ENCODE data around the gene SENP5.

The SENP5 gene

GRCh38 chr3:196889844-196890708, 22.4 kb downstream of the SENP5 start:
- H3K36me3 ChIP-seq (ENCODE audit: insufficient read depth, low read length): peaks cover 16% of the 10 kb centered on the region
- H3K4me3 ChIP-seq (ENCODE audit: low read depth in 1 of 2, low read length in 2 of 2): no peak overlapping the region
- no peaks in the 10 kb centered on the region for H3K9me3 ChIP-seq (ENCODE audit: low read length)
- no peaks in the 10 kb centered on the region for H3K27me3 ChIP-seq (ENCODE audit: control insufficient read depth in 1 of 2, insufficient read depth in 2 of 2, low read length in 2 of 2)
- no peaks in the 10 kb centered on the region for H3K4me1 ChIP-seq (ENCODE audit: insufficient read depth, low read length)
- no peak overlapping the region for H3K27ac ChIP-seq (ENCODE audit: low read depth, low read length)
- H3K9ac ChIP-seq (ENCODE audit: low read length): no peak overlapping the region

- H3K4me1 ChIP-seq (ENCODE audit: insufficient read depth, low read length): no peaks in the 10 kb centered on the region
- no peaks in the 10 kb centered on the region for H3K27me3 ChIP-seq (ENCODE audit: control insufficient read depth in 1 of 2, insufficient read depth in 2 of 2, low read length in 2 of 2)
- no peak overlapping the region for H3K27ac ChIP-seq (ENCODE audit: low read depth, low read length)
- no peaks in the 10 kb centered on the region for H3K9me3 ChIP-seq (ENCODE audit: low read length)
- no peak overlapping the region for H3K9ac ChIP-seq (ENCODE audit: low read length)
- H3K36me3 ChIP-seq (ENCODE audit: insufficient read depth, low read length): peaks cover 2% of the 10 kb centered on the region
- no peak overlapping the region for H3K4me3 ChIP-seq (ENCODE audit: low read depth in 1 of 2, low read length in 2 of 2)
Measured at GRCh38 chr3:196894557-196895295, 27.0 kb downstream of the SENP5 start.

DNA sequence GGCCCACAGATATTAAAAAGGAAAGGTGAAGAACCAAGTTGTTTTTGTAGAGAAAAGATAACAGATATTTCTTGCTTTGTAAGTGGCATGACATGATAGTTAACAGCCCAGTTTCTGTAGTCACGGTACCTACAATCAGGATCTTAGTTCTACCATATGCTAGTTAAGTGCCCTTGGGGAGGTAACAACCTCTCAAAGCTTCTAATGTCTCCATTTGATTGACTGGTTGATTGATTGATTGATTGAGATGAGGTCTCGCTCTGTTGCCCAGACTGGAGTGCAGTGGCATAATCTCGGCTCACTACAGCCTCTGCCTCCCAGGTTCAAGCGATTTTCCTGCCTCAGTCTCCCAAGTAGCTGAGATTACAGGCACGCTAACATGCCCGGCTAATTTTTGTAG, 28.5 kb downstream of the SENP5 start:
- Histone ChIP-seq H3K9me3 (ENCODE audit: low read length) (no peaks in the 10 kb centered on the region), H3K4me1 (ENCODE audit: insufficient read depth, low read length) (no peaks in the 10 kb centered on the region), H3K27ac (ENCODE audit: low read depth, low read length) (no peak overlapping the region), H3K36me3 (ENCODE audit: insufficient read depth, low read length) (peaks cover 5% of the 10 kb centered on the region), H3K9ac (ENCODE audit: low read length) (no peak overlapping the region), H3K27me3 (ENCODE audit: control insufficient read depth in 1 of 2, insufficient read depth in 2 of 2, low read length in 2 of 2) (no peaks in the 10 kb centered on the region), H3K4me3 (ENCODE audit: low read depth in 1 of 2, low read length in 2 of 2) (no peak overlapping the region)

DNA sequence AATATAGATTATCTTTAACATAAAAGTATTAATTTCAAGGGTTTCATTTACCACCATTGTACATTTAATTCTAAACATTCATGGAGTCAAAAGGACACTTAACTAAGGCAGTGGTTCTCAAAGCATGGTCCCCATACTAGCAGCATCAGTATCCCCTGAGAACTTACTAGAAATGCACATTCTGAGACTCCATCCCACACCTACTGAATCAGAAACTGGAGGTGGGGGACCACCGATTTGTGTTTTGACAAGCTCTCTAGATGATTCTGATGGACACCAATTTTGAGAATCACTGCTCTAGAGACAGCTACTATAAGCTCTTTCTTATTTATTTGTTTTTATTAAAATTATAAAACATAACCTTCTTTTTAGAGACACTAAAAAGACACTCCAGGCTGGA, 34.0 kb downstream of the SENP5 start:
- H3K9me3 ChIP-seq (ENCODE audit: low read length): no peaks in the 10 kb centered on the region
- H3K27ac ChIP-seq (ENCODE audit: low read depth, low read length): no peak overlapping the region

GRCh38 chr3:196902296-196902695, 34.6 kb downstream of the SENP5 start:
- Histone ChIP-seq H3K4me3 (ENCODE audit: low read depth in 1 of 2, low read length in 2 of 2) (no peak overlapping the region), H3K4me1 (ENCODE audit: insufficient read depth, low read length) (no peaks in the 10 kb centered on the region), H3K9me3 (ENCODE audit: low read length) (no peaks in the 10 kb centered on the region), H3K36me3 (ENCODE audit: insufficient read depth, low read length) (peaks cover 47% of the 10 kb centered on the region), H3K9ac (ENCODE audit: low read length) (no peak overlapping the region), H3K27ac (ENCODE audit: low read depth, low read length) (no peak overlapping the region), H3K27me3 (ENCODE audit: control insufficient read depth in 1 of 2, insufficient read depth in 2 of 2, low read length in 2 of 2) (no peaks in the 10 kb centered on the region)

More for the DNA sequence above, 34.0 kb downstream of the SENP5 start:
- Histone ChIP-seq H3K9ac (ENCODE audit: low read length) (no peak overlapping the region), H3K27me3 (ENCODE audit: control insufficient read depth in 1 of 2, insufficient read depth in 2 of 2, low read length in 2 of 2) (no peaks in the 10 kb centered on the region), H3K4me1 (ENCODE audit: insufficient read depth, low read length) (no peaks in the 10 kb centered on the region), H3K36me3 (ENCODE audit: insufficient read depth, low read length) (peaks cover 47% of the 10 kb centered on the region), H3K4me3 (ENCODE audit: low read depth in 1 of 2, low read length in 2 of 2) (no peak overlapping the region)

GRCh38 chr3:196903740-196904139, 36.0 kb downstream of the SENP5 start:
- Histone ChIP-seq H3K9me3 (ENCODE audit: low read length) (no peaks in the 10 kb centered on the region), H3K27me3 (ENCODE audit: control insufficient read depth in 1 of 2, insufficient read depth in 2 of 2, low read length in 2 of 2) (no peaks in the 10 kb centered on the region), H3K9ac (ENCODE audit: low read length) (no peak overlapping the region), H3K4me1 (ENCODE audit: insufficient read depth, low read length) (no peaks in the 10 kb centered on the region), H3K27ac (ENCODE audit: low read depth, low read length) (no peak overlapping the region), H3K36me3 (ENCODE audit: insufficient read depth, low read length) (peaks cover 47% of the 10 kb centered on the region), H3K4me3 (ENCODE audit: low read depth in 1 of 2, low read length in 2 of 2) (no peak overlapping the region)

DNA sequence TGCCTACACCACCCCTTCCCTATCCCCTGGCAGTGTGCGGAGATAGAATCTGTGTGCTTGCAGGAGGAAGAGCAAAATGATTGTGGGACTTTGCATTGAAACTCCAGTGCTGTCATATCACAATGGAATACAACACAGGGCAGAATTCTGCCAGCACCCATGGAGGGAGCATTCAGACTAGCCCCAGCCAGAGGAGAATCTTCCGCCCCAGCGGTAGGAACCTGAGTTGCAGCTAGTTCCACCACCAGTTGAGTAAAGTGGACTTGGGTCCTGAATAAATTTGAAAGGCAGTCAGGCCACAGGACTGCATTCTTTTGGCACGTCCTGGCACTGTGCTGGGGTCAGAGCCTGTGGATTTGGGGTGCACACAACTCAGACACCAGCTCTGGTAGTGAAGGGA, 47.1 kb downstream of the SENP5 start:
- Histone ChIP-seq H3K9ac (ENCODE audit: low read length) (no peak overlapping the region), H3K4me3 (ENCODE audit: low read depth in 1 of 2, low read length in 2 of 2) (no peak overlapping the region), H3K27ac (ENCODE audit: low read depth, low read length) (no peak overlapping the region), H3K9me3 (ENCODE audit: low read length) (no peaks in the 10 kb centered on the region), H3K27me3 (ENCODE audit: control insufficient read depth in 1 of 2, insufficient read depth in 2 of 2, low read length in 2 of 2) (no peaks in the 10 kb centered on the region), H3K36me3 (ENCODE audit: insufficient read depth, low read length) (peaks cover 7% of the 10 kb centered on the region), H3K4me1 (ENCODE audit: insufficient read depth, low read length) (no peaks in the 10 kb centered on the region)

DNA sequence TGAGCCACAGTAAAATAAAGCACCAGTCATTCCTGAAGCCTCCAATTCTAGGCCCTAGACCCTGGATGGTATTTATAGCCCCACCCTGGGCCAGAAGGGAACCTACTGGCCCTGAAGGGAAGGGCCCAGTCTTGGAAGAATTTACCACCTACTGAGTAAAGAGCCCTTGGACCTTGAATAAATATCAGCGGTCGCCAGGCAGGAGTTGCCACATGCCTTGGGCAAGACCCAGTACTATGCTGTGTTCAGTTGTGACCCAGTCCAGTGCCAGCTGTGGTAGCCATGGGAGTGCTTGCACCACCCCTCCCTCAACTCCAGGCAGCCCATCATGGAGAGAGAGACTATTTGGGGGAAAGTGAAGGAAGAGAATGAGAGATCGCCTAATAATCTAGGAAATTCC, 47.7 kb downstream of the SENP5 start:
- H3K4me3 ChIP-seq (ENCODE audit: low read depth in 1 of 2, low read length in 2 of 2): no peak overlapping the region
- peaks cover 7% of the 10 kb centered on the region for H3K36me3 ChIP-seq (ENCODE audit: insufficient read depth, low read length)
- H3K27ac ChIP-seq (ENCODE audit: low read depth, low read length): no peak overlapping the region
- H3K27me3 ChIP-seq (ENCODE audit: control insufficient read depth in 1 of 2, insufficient read depth in 2 of 2, low read length in 2 of 2): no peaks in the 10 kb centered on the region
- no peak overlapping the region for H3K9ac ChIP-seq (ENCODE audit: low read length)
- H3K9me3 ChIP-seq (ENCODE audit: low read length): no peaks in the 10 kb centered on the region
- no peaks in the 10 kb centered on the region for H3K4me1 ChIP-seq (ENCODE audit: insufficient read depth, low read length)

DNA sequence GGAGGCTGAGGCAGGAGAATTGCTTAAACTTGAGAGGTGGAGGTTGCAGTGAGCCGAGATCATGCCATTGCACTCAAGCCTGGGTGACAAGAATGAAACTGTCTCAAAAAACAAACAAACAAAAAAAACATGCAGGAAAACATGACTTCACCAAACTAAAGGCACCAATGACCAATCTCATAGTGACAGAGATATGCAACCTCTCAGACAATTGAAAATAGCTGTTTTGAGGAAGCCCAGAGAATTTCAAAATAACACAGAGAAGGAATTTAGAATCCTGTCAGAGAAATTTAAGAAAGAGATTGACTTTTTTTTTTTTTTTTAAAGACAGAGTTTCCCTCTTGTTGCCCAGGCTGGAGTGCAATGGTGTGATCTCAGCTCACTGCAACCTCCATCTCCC, 48.5 kb downstream of the SENP5 start:
- H3K9ac ChIP-seq (ENCODE audit: low read length): no peak overlapping the region
- H3K36me3 ChIP-seq (ENCODE audit: insufficient read depth, low read length): peaks cover 7% of the 10 kb centered on the region
- no peaks in the 10 kb centered on the region for H3K4me1 ChIP-seq (ENCODE audit: insufficient read depth, low read length)
- no peaks in the 10 kb centered on the region for H3K27me3 ChIP-seq (ENCODE audit: control insufficient read depth in 1 of 2, insufficient read depth in 2 of 2, low read length in 2 of 2)
- H3K27ac ChIP-seq (ENCODE audit: low read depth, low read length): no peak overlapping the region
- no peak overlapping the region for H3K4me3 ChIP-seq (ENCODE audit: low read depth in 1 of 2, low read length in 2 of 2)
- H3K9me3 ChIP-seq (ENCODE audit: low read length): no peaks in the 10 kb centered on the region

DNA sequence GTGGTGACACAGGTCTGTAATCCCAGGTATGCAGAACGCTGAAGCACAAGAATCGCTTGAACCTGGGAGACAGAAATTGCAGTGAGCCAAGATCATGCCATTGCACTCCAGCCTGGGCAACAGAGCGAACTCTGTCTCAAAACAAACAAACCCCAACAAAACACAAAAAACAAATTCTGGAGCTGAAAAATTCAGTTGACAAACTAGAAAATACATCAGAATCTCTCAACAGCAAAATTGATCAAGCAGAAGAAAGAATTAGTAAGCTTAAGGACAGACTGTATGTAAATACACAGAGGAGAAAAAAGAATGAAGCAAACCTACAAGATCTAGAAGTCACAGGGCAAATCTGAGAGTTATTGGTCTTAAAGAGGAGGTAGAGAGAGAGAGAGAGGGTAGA, 49.3 kb downstream of the SENP5 start:
- H3K9me3 ChIP-seq (ENCODE audit: low read length): no peaks in the 10 kb centered on the region
- peaks cover 7% of the 10 kb centered on the region for H3K36me3 ChIP-seq (ENCODE audit: insufficient read depth, low read length)
- no peak overlapping the region for H3K27ac ChIP-seq (ENCODE audit: low read depth, low read length)
- no peak overlapping the region for H3K4me3 ChIP-seq (ENCODE audit: low read depth in 1 of 2, low read length in 2 of 2)
- H3K4me1 ChIP-seq (ENCODE audit: insufficient read depth, low read length): no peaks in the 10 kb centered on the region
- H3K27me3 ChIP-seq (ENCODE audit: control insufficient read depth in 1 of 2, insufficient read depth in 2 of 2, low read length in 2 of 2): no peaks in the 10 kb centered on the region
- no peak overlapping the region for H3K9ac ChIP-seq (ENCODE audit: low read length)

DNA sequence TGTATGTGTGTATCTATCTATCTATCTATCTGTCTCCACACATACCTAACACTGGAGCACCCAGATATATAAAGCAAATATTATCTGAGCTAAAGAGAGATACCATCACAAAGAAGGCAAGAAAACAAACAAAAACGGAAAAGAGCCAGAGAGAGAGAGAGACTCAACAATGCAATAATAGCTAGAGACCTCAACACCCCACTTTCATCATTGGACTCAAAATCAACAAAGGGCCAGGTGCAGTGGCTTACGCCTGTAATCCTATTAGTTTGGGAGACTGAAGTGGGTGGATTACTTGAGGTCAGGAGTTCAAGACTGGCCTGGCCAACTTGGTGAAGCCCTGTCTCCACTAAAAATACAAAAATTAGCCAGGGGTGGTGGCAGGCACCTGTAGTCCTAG, 51.2 kb downstream of the SENP5 start:
- Histone ChIP-seq H3K9ac (ENCODE audit: low read length) (no peak overlapping the region), H3K4me3 (ENCODE audit: low read depth in 1 of 2, low read length in 2 of 2) (no peak overlapping the region), H3K9me3 (ENCODE audit: low read length) (no peaks in the 10 kb centered on the region), H3K36me3 (ENCODE audit: insufficient read depth, low read length) (peaks cover 16% of the 10 kb centered on the region), H3K27me3 (ENCODE audit: control insufficient read depth in 1 of 2, insufficient read depth in 2 of 2, low read length in 2 of 2) (no peaks in the 10 kb centered on the region), H3K4me1 (ENCODE audit: insufficient read depth, low read length) (no peaks in the 10 kb centered on the region), H3K27ac (ENCODE audit: low read depth, low read length) (no peak overlapping the region)

Data from muscle layer of colon (tissue), 2 donors.